AML-193 (cell line): Measurements from ENCODE around the gene SHMT2.

Source experiments
- DNase-seq, 2 experiments: peaks; one replicate each; lab custom pipeline; 2025; lab: John Stamatoyannopoulos, UW

Gene SHMT2

DNA sequence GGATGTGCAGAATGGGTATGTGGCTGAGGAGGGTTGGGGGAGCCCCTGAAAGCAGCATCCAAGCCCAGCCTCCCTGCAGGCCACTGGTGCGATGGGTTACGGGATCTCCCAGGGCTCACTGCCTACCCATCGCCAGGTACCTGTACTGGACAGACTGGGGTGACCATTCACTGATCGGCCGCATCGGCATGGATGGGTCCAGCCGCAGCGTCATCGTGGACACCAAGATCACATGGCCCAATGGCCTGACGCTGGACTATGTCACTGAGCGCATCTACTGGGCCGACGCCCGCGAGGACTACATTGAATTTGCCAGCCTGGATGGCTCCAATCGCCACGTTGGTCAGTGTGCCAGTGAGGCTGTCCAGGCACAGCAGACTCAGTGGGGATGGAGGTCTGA, 31.2 kb upstream of the SHMT2 start:
- no peak for DNase-seq

DNA sequence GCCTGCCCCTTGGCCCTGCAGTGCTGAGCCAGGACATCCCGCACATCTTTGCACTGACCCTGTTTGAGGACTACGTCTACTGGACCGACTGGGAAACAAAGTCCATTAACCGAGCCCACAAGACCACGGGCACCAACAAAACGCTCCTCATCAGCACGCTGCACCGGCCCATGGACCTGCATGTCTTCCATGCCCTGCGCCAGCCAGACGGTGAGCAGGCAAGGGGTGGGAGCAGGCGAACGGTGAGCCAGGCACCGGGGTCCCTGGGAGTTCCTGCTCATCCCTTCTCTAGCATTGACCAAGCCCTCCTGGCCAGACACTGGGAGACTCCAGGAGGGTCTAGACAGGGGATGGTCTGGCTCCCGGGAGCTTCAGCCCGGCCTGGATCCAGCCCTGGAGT, 30.3 kb upstream of the SHMT2 start:
- no peak for DNase-seq

DNA sequence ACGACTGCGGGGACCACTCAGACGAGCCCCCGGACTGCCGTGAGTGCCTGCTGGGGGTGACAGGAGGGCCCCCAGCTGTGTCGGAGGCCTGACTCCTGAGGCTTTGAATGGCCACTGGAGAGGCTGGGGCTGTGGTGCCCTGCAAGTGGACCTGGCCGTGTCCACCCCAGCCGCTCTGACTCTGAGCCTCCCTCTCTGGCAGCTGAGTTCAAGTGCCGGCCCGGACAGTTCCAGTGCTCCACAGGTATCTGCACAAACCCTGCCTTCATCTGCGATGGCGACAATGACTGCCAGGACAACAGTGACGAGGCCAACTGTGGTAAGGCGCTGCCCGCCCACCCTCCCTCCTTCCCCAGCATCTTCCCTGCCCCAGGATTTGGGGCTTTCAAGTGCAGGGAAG, 29.0 kb upstream of the SHMT2 start:
- no peak for DNase-seq

DNA sequence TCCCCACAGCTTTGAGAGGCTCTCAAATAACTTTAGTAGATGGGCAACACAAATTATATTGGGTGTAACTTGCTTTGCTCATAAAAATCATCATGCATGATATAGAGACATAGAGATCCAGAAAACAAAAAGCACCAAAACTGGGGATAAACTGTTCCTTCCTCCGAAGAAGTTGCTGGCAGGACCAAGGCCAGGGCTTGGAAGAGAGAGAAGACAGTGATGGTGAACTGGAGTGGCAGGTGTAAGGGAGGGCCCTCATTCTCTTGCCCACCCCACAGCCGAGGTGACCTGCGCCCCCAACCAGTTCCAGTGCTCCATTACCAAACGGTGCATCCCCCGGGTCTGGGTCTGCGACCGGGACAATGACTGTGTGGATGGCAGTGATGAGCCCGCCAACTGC, 28.3 kb upstream of the SHMT2 start:
- no peak for DNase-seq

DNA sequence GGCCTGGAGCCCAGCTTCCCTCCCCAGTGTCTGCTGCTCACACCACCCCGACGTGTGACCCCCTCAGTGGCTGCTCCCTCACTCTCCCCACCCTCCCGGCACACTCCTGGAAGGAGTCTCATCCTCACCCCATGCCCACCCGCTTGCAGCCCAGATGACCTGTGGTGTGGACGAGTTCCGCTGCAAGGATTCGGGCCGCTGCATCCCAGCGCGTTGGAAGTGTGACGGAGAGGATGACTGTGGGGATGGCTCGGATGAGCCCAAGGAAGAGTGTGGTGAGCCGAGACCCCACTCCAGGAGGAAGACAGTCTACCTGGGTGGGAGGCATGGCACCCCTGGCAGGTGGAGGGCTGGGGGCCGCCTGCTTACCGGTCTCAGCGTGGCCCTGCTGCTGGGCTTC, 27.9 kb upstream of the SHMT2 start:
- DNase-seq, result no peak

DNA sequence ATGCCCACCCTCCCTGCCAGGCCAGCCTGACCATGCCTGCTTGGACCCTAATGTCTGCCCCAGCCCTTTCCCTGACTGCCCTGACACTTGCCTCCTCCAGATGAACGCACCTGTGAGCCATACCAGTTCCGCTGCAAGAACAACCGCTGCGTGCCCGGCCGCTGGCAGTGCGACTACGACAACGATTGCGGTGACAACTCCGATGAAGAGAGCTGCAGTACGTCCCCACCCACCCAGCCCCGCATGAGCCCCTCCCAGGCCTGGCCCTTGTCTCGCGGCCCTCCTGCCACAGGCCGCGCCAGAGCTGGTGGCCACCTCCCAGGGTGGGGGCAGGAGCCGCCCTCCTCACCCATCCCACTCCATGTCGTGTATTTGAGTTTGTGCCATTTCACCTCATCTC, 27.2 kb upstream of the SHMT2 start:
- DNase-seq, result no peak

DNA sequence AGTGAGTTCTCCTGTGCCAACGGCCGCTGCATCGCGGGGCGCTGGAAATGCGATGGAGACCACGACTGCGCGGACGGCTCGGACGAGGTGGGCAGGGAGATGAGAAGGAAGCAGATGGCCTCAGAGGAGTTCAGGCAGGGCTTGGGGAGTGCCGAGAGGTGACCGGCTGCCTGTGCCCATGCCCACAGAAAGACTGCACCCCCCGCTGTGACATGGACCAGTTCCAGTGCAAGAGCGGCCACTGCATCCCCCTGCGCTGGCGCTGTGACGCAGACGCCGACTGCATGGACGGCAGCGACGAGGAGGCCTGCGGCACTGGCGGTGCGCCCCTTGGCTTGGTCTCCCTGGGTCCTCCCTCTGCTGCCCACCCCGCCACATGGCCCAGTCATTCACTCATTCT, 26.3 kb upstream of the SHMT2 start:
- no peak for DNase-seq

DNA sequence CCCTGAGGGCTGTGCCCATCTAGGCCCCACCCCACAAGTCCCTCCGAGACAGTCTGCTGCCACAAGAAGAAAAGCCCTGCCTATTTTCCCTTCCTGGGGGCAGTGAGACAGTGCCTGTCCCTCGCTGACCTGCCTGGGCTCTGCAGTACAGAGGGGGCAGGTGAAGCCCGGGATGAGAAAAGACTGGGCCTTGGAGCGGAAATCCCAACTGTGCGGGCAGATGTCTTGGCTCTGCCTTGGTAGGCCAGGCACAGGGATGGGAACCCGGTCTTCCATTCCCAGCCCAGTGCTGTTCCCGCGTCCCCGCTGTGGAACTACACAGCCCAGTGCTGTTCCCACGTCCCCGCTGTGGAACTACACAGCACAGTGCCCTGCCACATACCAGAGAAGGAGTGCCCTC, 25.7 kb upstream of the SHMT2 start:
- no peak for DNase-seq

DNA sequence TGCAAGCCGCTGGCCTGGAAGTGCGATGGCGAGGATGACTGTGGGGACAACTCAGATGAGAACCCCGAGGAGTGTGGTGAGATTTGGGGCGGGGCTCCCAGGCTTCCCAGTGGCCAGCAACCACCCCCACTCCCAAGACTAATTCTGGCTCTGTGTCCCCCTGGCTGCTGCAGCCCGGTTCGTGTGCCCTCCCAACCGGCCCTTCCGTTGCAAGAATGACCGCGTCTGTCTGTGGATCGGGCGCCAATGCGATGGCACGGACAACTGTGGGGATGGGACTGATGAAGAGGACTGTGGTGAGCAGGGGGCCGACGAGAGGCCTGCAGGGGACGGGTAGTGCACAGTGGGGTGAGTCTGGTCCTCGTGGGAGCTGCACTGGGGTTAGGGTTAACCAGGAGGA, 25.1 kb upstream of the SHMT2 start:
- no peak for DNase-seq

DNA sequence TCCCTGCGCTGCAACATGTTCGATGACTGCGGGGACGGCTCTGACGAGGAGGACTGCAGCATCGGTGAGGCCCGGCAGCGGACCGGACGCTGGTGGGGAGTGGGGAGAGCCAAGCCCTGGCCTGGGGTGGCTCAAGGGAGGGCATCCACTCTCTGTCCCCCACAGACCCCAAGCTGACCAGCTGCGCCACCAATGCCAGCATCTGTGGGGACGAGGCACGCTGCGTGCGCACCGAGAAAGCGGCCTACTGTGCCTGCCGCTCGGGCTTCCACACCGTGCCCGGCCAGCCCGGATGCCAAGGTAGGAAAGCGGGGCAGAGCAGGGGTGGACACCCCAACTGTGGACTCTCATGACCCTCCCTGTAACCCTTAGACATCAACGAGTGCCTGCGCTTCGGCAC, 24.3 kb upstream of the SHMT2 start:
- no peak for DNase-seq

DNA sequence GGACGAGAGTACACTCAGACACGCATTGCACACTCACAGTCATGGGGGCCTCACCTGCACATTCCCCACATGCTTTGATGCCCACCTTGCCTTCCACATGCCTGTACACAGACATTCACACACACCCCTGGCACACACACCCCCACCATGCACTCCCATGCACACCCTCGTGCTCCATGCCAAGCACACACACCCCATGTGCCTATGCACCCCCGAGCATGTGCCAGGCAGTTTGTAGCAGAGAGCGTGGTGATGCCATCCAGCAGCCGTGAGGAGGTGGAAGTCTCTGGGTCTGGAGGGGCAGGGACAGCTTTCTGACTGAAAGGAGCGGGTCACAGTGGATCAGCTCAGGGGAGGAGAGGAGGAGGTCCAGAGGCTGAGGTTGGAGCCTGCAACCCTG, 23.6 kb upstream of the SHMT2 start:
- DNase-seq, result no peak

DNA sequence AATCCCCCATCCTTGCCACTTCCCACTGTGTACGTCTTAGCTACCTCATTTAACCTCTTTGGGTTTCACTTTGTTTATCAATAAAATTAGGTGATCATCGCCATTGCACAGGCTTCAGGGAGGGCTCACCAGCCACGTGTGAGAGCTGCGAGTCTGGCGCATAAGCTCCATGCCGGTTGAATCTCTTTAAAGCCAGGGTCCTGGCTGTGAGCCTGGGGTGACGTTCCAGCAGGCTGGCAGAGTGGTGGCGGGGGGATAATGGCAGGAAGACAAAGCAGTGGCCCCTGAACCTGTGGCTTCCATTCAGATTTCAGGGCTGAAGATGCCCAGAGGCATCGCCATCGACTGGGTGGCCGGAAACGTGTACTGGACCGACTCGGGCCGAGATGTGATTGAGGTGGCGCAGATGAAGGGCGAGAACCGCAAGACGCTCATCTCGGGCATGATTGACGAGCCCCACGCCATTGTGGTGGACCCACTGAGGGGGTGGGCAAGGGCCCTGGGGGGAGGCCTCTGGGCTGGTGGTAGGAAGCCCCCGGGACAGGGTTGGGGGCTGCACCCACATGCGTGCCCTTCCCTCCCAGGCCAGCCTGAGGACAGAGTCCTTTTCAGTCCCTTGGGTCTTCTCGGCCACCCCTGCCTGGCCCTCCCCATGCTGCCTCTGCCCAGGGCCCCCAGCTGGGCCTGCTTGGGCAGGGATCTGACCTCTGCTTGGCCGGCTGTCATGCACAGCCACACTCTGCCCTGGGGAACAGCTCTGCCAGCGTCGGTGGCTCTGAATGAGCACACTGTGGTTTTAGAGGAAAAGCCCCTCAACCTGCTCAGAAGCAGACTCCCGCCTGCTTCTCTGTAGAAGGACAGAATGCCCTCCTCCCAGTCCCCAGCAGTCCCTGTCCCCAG, 21.5 kb upstream of the SHMT2 start:
- DNase-seq, result no peak

DNA sequence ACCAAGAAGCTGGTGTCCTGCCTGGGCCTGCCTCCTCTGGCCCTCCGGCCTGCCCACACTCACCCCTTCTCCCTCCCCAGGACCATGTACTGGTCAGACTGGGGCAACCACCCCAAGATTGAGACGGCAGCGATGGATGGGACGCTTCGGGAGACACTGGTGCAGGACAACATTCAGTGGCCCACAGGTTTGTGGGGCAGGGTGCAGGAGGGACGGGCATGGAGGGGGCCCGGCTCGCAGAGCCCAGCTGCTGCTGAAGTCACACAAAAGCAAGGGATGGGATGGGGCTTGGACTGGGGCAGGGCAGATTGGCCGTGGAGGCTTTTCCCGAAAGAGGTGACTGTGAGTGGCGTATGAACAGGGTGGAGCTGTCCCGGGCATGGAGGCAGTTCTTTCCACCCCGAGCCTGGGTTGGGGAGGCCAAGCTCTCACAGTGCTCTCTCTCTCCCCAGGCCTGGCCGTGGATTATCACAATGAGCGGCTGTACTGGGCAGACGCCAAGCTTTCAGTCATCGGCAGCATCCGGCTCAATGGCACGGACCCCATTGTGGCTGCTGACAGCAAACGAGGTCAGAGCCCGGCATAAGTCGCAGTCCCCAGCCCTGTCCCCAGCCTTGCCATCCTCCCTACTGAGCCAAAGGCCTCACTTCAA, 20.8 kb upstream of the SHMT2 start:
- DNase-seq, result no peak

DNA sequence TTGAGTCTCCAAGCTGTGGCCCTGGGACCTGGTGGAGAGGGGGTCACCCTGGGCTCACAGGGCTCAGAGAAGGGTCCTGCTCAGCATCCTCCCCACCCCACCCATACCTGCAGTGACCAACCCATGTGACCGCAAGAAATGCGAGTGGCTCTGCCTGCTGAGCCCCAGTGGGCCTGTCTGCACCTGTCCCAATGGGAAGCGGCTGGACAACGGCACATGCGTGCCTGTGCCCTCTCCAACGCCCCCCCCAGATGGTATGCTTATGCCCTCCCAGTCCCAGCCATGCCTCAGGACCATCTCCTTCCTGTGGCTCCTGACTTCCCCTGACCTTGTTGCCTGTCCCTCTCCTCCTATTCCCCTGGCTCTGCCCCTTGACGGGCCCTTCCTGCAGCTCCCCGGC, 19.6 kb upstream of the SHMT2 start:
- no peak for DNase-seq

DNA sequence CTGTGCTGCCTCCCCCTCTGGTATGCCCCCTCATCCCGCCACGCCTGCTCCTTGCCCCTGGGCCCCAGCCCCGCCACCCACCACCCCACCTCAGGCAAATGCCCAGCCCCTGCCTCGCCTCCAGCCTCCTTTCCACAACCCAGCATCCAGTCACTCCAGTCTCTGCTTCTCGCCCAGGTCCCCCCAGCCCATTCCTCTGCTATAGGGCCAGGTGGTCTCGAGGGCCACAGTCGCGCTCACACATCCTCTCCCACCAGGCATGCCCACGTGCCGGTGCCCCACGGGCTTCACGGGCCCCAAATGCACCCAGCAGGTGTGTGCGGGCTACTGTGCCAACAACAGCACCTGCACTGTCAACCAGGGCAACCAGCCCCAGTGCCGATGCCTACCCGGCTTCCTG, 19.1 kb upstream of the SHMT2 start:
- no peak for DNase-seq

DNA sequence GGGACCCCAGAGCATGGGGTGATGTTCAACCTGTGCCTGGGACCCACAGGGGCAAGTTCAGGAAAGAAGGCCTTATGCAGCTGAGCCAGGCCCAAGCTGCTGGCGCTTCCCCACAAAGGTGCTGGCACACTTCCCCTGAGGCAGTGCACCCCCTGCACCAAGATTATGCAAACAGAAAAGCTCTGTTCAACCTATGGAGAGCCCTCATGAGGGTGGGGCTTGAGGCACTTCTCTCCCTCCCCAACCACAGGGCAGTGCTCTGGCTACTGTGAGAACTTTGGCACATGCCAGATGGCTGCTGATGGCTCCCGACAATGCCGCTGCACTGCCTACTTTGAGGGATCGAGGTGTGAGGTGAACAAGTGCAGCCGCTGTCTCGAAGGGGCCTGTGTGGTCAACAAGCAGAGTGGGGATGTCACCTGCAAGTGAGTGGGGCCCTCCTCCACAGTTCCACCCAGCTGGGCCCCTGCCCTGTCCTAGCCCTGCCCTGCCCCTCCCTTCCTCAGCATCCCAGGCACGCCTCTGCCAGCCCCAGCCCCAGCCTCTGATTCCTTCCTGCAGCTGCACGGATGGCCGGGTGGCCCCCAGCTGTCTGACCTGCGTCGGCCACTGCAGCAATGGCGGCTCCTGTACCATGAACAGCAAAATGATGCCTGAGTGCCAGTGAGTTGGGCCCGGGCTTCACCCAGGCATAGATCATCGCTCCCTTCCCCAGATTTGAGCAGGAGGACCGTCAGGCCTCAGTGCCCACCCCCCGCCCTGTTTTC, 18.4 kb upstream of the SHMT2 start:
- peak in 1 of 2 experiments; percentile 9 for DNase-seq

DNA sequence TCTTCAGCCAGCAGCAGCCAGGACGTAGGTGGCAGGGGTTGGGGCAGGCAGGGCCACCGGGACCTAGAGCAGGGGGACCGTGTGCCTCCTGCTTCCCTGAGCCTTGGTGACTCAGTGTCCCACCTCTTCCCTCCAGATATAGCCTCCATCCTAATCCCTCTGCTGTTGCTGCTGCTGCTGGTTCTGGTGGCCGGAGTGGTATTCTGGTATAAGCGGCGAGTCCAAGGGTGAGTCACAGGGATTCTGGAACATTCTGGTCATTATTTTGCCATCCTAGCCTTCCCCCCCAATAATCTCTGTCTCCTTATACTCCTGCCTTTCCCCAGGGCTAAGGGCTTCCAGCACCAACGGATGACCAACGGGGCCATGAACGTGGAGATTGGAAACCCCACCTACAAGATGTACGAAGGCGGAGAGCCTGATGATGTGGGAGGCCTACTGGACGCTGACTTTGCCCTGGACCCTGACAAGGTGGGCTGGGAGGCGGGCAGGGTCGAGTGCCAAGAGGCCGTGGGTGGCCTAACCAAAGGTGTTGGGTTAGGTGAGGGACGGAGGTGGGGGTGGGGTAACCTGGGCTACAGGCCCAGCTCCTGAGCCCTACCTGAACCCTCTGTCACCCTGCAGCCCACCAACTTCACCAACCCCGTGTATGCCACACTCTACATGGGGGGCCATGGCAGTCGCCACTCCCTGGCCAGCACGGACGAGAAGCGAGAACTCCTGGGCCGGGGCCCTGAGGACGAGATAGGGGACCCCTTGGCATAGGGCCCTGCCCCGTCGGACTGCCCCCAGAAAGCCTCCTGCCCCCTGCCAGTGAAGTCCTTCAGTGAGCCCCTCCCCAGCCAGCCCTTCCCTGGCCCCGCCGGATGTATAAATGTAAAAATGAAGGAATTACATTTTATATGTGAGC, 17.5 kb upstream of the SHMT2 start:
- DNase-seq, result no peak

DNA sequence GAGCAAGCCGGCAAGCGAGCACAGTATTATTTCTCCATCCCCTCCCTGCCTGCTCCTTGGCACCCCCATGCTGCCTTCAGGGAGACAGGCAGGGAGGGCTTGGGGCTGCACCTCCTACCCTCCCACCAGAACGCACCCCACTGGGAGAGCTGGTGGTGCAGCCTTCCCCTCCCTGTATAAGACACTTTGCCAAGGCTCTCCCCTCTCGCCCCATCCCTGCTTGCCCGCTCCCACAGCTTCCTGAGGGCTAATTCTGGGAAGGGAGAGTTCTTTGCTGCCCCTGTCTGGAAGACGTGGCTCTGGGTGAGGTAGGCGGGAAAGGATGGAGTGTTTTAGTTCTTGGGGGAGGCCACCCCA, 16.8 kb upstream of the SHMT2 start:
- no peak for DNase-seq

DNA sequence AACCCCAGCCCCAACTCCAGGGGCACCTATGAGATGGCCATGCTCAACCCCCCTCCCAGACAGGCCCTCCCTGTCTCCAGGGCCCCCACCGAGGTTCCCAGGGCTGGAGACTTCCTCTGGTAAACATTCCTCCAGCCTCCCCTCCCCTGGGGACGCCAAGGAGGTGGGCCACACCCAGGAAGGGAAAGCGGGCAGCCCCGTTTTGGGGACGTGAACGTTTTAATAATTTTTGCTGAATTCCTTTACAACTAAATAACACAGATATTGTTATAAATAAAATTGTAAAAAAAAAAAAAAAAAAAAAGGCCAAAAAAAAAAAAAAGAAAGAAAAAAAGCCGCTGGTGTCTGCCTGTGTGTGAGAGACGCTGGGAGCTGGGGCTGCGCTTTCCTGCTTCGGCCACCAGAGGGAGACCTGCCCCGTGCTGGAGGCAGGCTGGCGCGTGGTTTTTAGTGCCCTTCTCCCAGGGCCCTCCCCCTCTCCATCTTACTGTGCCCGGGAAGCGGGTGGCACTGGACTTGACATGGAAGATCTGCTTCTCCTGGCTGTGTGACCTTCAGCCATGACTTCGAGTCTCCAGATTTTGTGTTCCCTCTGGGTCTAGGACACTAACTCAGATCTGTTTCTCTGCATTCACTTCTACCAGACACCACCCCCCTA, 16.3 kb upstream of the SHMT2 start:
- DNase-seq, result peak; percentile 74 to 79

DNA sequence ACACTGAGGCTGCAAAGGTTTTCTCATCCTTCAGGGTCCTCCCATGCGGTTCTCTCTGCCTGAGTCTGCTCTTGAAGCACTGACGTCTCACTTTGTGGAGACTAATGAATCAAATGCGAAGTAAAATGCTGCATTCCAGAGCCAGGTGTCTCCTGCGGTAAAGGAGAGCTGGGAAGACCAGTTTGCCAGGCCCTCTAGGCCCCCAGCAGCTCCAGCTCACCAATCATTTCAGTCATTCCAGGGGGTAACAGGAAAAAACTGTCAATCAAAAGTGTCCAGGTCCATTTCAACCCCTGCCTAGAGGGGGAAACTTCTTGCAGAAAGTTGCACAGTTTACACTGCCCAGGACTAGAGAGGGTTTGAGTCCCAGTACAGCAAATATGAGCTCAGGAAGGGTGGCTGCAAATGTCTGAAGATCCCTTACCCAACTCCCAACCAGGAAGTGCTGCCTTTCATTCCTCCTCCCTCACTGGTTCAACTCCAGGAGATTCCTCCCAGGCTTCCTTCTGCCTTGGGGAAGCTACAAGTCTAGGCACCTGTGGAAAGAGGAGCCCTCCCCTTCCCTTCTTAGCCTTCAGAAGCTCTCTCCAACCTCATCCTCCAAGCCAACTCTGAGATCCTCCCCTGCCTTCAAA, 15.6 kb upstream of the SHMT2 start:
- peak in 1 of 2 experiments; percentile 54 for DNase-seq

DNA sequence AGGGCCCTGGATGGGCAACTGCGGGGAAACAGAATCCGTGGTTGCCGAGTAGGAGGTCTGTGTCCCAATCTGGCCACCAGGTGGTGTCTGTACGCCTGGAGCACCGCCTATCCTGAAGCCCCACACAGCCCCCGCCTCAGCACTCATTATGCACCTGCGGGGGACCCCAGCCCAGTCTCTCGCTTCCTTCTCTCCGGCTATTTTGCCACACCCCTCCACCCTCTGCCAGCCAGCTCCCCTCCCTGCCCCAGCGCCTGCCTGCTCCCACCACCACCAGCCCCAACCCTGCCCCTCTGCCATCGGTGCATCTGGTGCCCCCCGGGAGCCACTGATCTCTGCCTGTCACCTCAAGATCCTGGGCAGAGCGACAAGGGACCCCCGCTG, 15.1 kb upstream of the SHMT2 start:
- peak; percentile 63 to 68 for DNase-seq
